ENCODE data around the gene MARCHF3. TPM values are rescaled to one million over a fixed set of nuclear protein-coding genes. Genes with fewer than 3 reads are reported as not detected.

Gene MARCHF3
- total and polyA plus RNA-seq, 2 of the 13 experiments (the other 11 are each of a cell fraction or from before 2014, with no cell fraction given), result 4.8 to 11.9 TPM

DNA sequence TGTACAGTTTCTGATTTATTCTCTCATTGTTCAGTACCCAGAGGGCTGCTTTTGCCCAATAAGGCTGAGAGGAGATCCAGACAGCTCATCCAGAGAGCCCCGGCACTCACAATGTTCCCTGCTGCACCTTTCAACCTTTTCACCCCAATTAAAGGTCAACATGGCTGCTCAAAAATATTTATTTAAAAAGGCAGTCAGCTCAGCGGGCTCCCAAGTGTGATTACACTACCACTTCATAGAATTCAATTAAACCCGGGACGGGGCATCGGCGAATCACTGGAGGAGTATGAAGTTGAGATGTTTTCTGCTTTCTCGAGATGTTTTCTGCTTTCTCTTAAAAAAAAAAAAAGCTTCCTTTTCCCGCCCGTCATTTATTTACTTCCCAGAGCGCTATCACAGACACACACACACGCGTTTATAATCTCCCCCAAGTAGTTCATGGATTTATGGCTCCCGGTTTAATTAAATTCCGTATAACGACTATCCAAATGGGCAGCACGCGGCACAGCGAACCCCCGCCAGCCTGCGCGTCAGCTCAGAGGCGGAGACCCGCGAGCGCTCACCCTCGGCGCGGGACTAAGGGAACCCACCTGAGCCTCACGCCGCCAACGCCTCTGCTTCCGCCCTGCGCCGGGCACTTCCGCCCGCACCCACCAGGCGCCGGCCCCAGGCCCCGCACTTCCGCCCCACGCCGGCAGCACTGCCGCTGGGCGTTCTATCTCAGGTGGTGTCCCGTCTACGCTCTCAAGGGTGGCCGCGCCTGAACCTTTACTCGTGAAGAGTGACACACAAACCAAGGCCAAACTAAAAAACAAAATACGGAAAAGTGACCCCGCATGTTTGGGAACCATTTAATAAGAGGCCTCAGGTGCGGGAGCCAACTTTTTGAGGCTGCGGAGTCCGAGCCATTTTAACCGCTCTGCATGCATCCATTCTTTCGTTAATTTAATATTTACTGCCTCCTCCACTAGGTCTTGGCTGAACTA lies 42.8 kb upstream of the MARCHF3 start, which contains the start of gene C5orf63 (continued):
- TF ChIP-seq, protein P1, sequence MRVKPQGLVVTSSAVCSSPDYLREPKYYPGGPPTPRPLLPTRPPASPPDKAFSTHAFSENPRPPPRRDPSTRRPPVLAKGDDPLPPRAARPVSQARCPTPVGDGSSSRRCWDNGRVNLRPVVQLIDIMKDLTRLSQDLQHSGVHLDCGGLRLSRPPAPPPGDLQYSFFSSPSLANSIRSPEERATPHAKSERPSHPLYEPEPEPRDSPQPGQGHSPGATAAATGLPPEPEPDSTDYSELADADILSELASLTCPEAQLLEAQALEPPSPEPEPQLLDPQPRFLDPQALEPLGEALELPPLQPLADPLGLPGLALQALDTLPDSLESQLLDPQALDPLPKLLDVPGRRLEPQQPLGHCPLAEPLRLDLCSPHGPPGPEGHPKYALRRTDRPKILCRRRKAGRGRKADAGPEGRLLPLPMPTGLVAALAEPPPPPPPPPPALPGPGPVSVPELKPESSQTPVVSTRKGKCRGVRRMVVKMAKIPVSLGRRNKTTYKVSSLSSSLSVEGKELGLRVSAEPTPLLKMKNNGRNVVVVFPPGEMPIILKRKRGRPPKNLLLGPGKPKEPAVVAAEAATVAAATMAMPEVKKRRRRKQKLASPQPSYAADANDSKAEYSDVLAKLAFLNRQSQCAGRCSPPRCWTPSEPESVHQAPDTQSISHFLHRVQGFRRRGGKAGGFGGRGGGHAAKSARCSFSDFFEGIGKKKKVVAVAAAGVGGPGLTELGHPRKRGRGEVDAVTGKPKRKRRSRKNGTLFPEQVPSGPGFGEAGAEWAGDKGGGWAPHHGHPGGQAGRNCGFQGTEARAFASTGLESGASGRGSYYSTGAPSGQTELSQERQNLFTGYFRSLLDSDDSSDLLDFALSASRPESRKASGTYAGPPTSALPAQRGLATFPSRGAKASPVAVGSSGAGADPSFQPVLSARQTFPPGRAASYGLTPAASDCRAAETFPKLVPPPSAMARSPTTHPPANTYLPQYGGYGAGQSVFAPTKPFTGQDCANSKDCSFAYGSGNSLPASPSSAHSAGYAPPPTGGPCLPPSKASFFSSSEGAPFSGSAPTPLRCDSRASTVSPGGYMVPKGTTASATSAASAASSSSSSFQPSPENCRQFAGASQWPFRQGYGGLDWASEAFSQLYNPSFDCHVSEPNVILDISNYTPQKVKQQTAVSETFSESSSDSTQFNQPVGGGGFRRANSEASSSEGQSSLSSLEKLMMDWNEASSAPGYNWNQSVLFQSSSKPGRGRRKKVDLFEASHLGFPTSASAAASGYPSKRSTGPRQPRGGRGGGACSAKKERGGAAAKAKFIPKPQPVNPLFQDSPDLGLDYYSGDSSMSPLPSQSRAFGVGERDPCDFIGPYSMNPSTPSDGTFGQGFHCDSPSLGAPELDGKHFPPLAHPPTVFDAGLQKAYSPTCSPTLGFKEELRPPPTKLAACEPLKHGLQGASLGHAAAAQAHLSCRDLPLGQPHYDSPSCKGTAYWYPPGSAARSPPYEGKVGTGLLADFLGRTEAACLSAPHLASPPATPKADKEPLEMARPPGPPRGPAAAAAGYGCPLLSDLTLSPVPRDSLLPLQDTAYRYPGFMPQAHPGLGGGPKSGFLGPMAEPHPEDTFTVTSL (CRISPR knock-in tag; IDR thresholded peaks at IDR 0.05; ENCODE audit: borderline replicate concordance), result no peak
- TF ChIP-seq EHMT2 (IDR thresholded peaks at IDR 0.05; ENCODE audit: borderline replicate concordance, low read depth, low read length), result 0 out of 2 replicates have a peak, but pooled peaks have one; percentile 52
- TF ChIP-seq, protein P2, sequence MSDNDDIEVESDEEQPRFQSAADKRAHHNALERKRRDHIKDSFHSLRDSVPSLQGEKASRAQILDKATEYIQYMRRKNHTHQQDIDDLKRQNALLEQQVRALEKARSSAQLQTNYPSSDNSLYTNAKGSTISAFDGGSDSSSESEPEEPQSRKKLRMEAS (IDR thresholded peaks at IDR 0.05), result peak; percentile 94
- no peak for TF ChIP-seq ZSCAN20 (CRISPR knock-in tag; IDR thresholded peaks at IDR 0.05; ENCODE audit: borderline replicate concordance)
- TF ChIP-seq ZNF746 (CRISPR knock-in tag; IDR thresholded peaks at IDR 0.05), result peak; percentile 58; the same call in 1 of the 2 replicates
- no peak for TF ChIP-seq HDAC6 (IDR thresholded peaks at IDR 0.05; ENCODE audit: low read depth, low read length)
- TF ChIP-seq, protein P3, sequence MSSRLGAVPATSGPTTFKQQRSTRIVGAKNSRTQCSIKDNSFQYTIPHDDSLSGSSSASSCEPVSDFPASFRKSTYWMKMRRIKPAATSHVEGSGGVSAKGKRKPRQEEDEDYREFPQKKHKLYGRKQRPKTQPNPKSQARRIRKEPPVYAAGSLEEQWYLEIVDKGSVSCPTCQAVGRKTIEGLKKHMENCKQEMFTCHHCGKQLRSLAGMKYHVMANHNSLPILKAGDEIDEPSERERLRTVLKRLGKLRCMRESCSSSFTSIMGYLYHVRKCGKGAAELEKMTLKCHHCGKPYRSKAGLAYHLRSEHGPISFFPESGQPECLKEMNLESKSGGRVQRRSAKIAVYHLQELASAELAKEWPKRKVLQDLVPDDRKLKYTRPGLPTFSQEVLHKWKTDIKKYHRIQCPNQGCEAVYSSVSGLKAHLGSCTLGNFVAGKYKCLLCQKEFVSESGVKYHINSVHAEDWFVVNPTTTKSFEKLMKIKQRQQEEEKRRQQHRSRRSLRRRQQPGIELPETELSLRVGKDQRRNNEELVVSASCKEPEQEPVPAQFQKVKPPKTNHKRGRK (CRISPR knock-in tag; IDR thresholded peaks at IDR 0.05), result 0 out of 2 replicates have a peak, but pooled peaks have one; percentile 51
- TF ChIP-seq MTF1 (CRISPR knock-in tag; IDR thresholded peaks at IDR 0.05), result peak; percentile 79; the same call in 1 of the 2 replicates
- TF ChIP-seq SNAI1 (CRISPR knock-in tag; IDR thresholded peaks at IDR 0.05; ENCODE audit: borderline replicate concordance), result no peak; the same call in 1 of the 2 replicates
- TF ChIP-seq, protein P4, sequence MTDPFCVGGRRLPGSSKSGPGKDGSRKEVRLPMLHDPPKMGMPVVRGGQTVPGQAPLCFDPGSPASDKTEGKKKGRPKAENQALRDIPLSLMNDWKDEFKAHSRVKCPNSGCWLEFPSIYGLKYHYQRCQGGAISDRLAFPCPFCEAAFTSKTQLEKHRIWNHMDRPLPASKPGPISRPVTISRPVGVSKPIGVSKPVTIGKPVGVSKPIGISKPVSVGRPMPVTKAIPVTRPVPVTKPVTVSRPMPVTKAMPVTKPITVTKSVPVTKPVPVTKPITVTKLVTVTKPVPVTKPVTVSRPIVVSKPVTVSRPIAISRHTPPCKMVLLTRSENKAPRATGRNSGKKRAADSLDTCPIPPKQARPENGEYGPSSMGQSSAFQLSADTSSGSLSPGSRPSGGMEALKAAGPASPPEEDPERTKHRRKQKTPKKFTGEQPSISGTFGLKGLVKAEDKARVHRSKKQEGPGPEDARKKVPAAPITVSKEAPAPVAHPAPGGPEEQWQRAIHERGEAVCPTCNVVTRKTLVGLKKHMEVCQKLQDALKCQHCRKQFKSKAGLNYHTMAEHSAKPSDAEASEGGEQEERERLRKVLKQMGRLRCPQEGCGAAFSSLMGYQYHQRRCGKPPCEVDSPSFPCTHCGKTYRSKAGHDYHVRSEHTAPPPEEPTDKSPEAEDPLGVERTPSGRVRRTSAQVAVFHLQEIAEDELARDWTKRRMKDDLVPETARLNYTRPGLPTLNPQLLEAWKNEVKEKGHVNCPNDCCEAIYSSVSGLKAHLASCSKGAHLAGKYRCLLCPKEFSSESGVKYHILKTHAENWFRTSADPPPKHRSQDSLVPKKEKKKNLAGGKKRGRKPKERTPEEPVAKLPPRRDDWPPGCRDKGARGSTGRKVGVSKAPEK (CRISPR knock-in tag; IDR thresholded peaks at IDR 0.05; ENCODE audit: borderline replicate concordance), result no peak
- peak; percentile 75; the same call in 1 of the 2 replicates for TF ChIP-seq ZNF333 (CRISPR knock-in tag; IDR thresholded peaks at IDR 0.05; ENCODE audit: borderline replicate concordance)
- no peak for TF ChIP-seq MIER3 (CRISPR knock-in tag; IDR thresholded peaks at IDR 0.05; ENCODE audit: borderline replicate concordance)
- no peak for TF ChIP-seq CENPX (CRISPR knock-in tag; IDR thresholded peaks at IDR 0.05)
- TF ChIP-seq ZNF775 (CRISPR knock-in tag; IDR thresholded peaks at IDR 0.05; ENCODE audit: borderline replicate concordance), result no peak
- TF ChIP-seq HOXA5 (CRISPR knock-in tag; IDR thresholded peaks at IDR 0.05), result peak; percentile 58; the same call in 1 of the 2 replicates
- no peak; the same call in 1 of the 2 replicates for TF ChIP-seq GPN1 (CRISPR knock-in tag; IDR thresholded peaks at IDR 0.05; ENCODE audit: borderline replicate concordance)
- peak; percentile 65; the same call in 1 of the 2 replicates for TF ChIP-seq ZIK1 (CRISPR knock-in tag; IDR thresholded peaks at IDR 0.05; ENCODE audit: borderline replicate concordance, low read depth)
